IPS DF 6.9 (cell line): ENCODE results near the gene AIRE.
"Not testable (repeated sequence)": the region's sequence is repeated elsewhere in the genome, so short reads cannot be mapped to it uniquely, and the experiment has no call there.

Source experiments
- DNase-seq: peaks from one replicate; pipeline ENCODE4 v3.0.0-alpha.2; 2013; ENCODE audit warnings: low read depth, low spot score
- H3K27ac ChIP-seq: one replicate; pipeline ENCODE4 v1.5.1; 2013; ENCODE audit warnings: low read length, control low read depth
- H3K27me3 ChIP-seq: 2 replicates; pipeline ENCODE4 v1.6.1; 2013; ENCODE audit warnings: mild to moderate bottlenecking, low read length; ENCODE audit not compliant: control insufficient read depth, insufficient read depth
- H3K36me3 ChIP-seq: 2 replicates; pipeline ENCODE4 v1.6.1; 2013; ENCODE audit warnings: low read length; ENCODE audit not compliant: control insufficient read depth, insufficient read depth
- H3K4me1 ChIP-seq: 2 replicates; pipeline ENCODE4 v1.6.1; 2013; ENCODE audit warnings: low read length; ENCODE audit not compliant: control insufficient read depth, insufficient read depth
- H3K4me3 ChIP-seq: 2 replicates; pipeline ENCODE4 v1.5.1; 2013; ENCODE audit warnings: mild to moderate bottlenecking, low read length
- H3K9me3 ChIP-seq: 2 replicates; pipeline ENCODE4 v1.6.1; 2013; ENCODE audit warnings: low read length, inconsistent platforms; ENCODE audit not compliant: control insufficient read depth, insufficient read depth
- WGBS: extraction: QIAGEN DNeasy Blood & Tissue Kit; methylation state at CpG from one replicate; pipeline ENCODE4 v1.1.7; 2013; ENCODE audit warnings: mixed read lengths, missing lambda C conversion rate; ENCODE audit not compliant: insufficient read length, insufficient coverage; 5-methylcytosine and 5-hydroxymethylcytosine counted together

AIRE gene

GRCh38 chr21:44299458-44300261 lies 14.0 kb downstream of the AIRE start, which contains the start of gene PFKL:
Gene PFKL, plus strand, starts transcription at chr21:44300053. Its CDS starts 53 bp downstream, at chr21:44300106.
- H3K4me1 ChIP-seq: peaks cover 4% of the 10 kb centered on the region
- H3K4me3 ChIP-seq: peak within 1 kb of the TSS; percentile 76
- H3K27me3 ChIP-seq: no peaks in the 10 kb centered on the region
- H3K27ac ChIP-seq: no peak within 1 kb of the TSS
- no CpG with 5 or more reads among the region's 94 CpGs for WGBS
- H3K9me3 ChIP-seq: no peaks in the 10 kb centered on the region
- DNase-seq: no peak
- no peaks in the 10 kb centered on the region for H3K36me3 ChIP-seq

DNA sequence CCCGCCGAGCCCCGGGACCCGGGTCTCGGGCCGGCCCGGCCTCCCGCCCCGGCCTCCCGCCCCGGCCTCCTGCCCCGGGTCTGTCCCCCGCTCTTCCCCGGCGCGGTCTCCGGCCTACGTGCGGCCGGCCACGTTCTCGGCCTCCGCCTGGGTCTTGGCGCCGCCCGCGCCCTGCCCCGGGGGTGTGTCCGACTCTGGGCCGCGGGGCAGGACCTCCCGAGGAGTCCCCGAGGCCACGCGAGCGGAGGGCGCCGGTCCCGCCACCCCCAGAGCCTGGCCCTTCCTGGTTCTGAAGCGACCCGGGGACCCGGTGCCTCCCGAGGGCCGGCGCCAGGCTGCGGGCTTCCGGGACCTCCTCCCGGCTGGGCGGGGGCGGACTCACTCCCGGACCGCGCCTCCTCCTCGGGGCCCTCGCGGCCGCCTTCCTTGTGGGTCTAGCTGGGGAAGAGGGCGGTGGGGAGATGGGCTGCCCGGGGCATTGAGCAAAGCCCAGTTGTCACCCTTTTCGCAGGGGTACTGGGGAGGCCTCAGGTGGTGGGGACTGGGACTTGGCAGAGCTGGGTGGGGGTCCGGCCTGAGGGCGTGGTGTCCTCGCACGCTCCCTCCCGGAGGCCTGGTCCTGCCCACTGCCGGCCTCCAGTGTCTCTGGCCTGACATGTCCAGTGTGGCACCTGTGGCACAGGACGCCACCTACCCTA lies 14.7 kb downstream of the AIRE start:
- peaks cover 4% of the 10 kb centered on the region for H3K4me1 ChIP-seq
- H3K27me3 ChIP-seq: no peaks in the 10 kb centered on the region
- no peak overlapping the region for H3K27ac ChIP-seq
- no peaks in the 10 kb centered on the region for H3K9me3 ChIP-seq
- peak overlapping the region; percentile 76 for H3K4me3 ChIP-seq
- H3K36me3 ChIP-seq: no peaks in the 10 kb centered on the region
- DNase-seq: no peak
- WGBS: no CpG with 5 or more reads among the region's 67 CpGs

DNA sequence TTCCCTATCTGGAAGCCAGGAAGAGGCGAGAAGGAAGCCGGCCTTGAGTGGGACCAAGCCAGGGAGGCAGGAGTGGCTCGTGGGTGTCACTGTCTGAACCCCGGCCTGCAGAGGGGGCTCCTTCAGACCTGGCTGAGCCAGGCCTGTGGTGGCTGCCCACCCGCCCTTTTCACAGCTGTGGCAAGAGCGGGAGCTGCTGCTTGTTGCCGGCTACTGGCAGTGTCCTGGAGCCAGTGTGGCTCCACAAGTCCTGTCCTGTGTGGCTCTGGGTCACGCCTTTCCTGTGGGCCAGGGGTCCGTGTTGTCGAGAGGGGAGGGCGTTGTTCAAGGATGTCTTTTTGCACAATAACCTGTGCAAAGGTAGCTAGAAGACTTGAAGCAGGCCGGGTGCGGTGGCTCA lies 15.5 kb downstream of the AIRE start:
- Histone ChIP-seq H3K36me3 (no peaks in the 10 kb centered on the region), H3K4me1 (peaks cover 4% of the 10 kb centered on the region), H3K9me3 (no peaks in the 10 kb centered on the region), H3K27me3 (no peaks in the 10 kb centered on the region), H3K27ac (no peak overlapping the region), H3K4me3 (no peak overlapping the region)
- no CpG with 5 or more reads among the region's 13 CpGs for WGBS
- no peak for DNase-seq

- H3K27ac ChIP-seq: no peak overlapping the region
- no peaks in the 10 kb centered on the region for H3K36me3 ChIP-seq
- H3K9me3 ChIP-seq: no peaks in the 10 kb centered on the region
- peaks cover 4% of the 10 kb centered on the region for H3K4me1 ChIP-seq
- no peaks in the 10 kb centered on the region for H3K27me3 ChIP-seq
- no peak for DNase-seq
- WGBS: no CpG with 5 or more reads among the region's 9 CpGs
- H3K4me3 ChIP-seq: no peak overlapping the region
Observed at GRCh38 chr21:44301961-44302406, 16.3 kb downstream of the AIRE start.

- H3K4me3 ChIP-seq, H3K36me3 ChIP-seq, H3K27ac ChIP-seq, H3K4me1 ChIP-seq, H3K27me3 ChIP-seq, H3K9me3 ChIP-seq, DNase-seq: not testable (repeated sequence)
- no CpG with 5 or more reads among the region's 23 CpGs for WGBS
Observed at GRCh38 chr21:44302573-44303401, 17.1 kb downstream of the AIRE start.

DNA sequence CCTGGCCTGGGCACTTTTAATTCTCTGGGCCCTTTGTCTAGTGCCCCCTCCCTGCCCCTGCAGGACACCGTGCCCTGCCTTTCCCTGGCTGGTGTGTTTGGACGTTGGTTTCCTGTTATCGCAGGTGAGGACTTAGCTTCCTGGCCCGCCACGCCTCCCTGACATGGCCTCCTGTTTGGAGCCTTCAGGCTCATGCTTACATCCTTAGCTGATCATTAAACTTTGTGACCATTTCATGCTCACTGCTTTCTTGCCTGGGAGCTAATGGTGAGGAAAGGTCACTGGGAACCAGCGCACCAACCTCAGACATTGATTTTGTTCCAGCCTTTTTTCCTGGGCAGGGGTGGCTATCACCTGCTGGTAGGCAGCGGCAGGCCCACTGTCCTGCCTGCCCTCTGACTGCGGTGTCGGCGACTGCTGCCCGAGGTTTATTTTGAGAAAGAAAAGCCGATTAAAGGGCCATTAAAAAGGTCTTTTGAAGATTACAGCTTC lies 17.9 kb downstream of the AIRE start:
- H3K4me1 ChIP-seq: peaks cover 4% of the 10 kb centered on the region
- no CpG with 5 or more reads among the region's 12 CpGs for WGBS
- no peak overlapping the region for H3K4me3 ChIP-seq
- no peaks in the 10 kb centered on the region for H3K36me3 ChIP-seq
- DNase-seq: no peak
- H3K27me3 ChIP-seq: no peaks in the 10 kb centered on the region
- no peak overlapping the region for H3K27ac ChIP-seq
- no peaks in the 10 kb centered on the region for H3K9me3 ChIP-seq

- no peak for DNase-seq
- no CpG with 5 or more reads among the region's 16 CpGs for WGBS
- no peak overlapping the region for H3K27ac ChIP-seq
- H3K36me3 ChIP-seq: no peaks in the 10 kb centered on the region
- no peaks in the 10 kb centered on the region for H3K9me3 ChIP-seq
- H3K4me3 ChIP-seq: no peak overlapping the region
- peaks cover 4% of the 10 kb centered on the region for H3K4me1 ChIP-seq
- H3K27me3 ChIP-seq: no peaks in the 10 kb centered on the region
Observed at GRCh38 chr21:44304011-44304616, 18.4 kb downstream of the AIRE start.

DNA sequence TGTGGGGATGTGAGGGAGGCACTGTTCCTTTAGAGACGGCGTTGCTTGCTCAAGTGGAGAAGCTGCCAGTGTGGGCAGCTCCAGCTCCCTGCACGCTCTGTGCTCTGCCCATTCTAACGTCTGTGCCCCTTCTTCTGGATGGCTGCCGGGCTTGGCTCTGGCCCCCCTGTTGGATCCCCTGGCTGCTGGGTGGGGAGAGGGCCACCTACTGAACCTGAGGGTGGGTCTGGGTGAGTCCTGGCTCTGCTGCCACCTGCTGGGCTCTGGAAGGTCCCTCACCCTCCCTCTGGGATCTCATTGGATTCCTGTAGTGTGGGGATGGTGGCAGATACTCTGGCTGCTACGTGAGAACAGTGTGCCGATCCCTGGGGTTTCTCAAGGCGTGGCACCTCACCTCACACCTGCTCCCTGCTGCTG lies 19.2 kb downstream of the AIRE start:
- no peaks in the 10 kb centered on the region for H3K36me3 ChIP-seq
- peaks cover 4% of the 10 kb centered on the region for H3K4me1 ChIP-seq
- no peaks in the 10 kb centered on the region for H3K9me3 ChIP-seq
- no peaks in the 10 kb centered on the region for H3K27me3 ChIP-seq
- no peak overlapping the region for H3K27ac ChIP-seq
- no peak overlapping the region for H3K4me3 ChIP-seq
- no peak for DNase-seq
- no CpG with 5 or more reads among the region's 8 CpGs for WGBS

GRCh38 chr21:44305691-44306090 lies 20.0 kb downstream of the AIRE start:
- WGBS: no CpG with 5 or more reads among the region's 9 CpGs
- no peak overlapping the region for H3K4me3 ChIP-seq
- no peaks in the 10 kb centered on the region for H3K27me3 ChIP-seq
- no peak for DNase-seq
- peaks cover 4% of the 10 kb centered on the region for H3K4me1 ChIP-seq
- H3K9me3 ChIP-seq: no peaks in the 10 kb centered on the region
- H3K36me3 ChIP-seq: 0 out of 2 replicates have a peak, but pooled peaks cover 2% of the 10 kb centered on the region
- H3K27ac ChIP-seq: no peak overlapping the region
